HG03064 (cell line): ENCODE measurements around the gene CPS1.

Experiments
- ATAC-seq: cut with Tn5 transposase; IDR thresholded peaks from one replicate; pipeline ENCODE4 v1.9.1; 2021; ENCODE audit warnings: low read depth; ENCODE audit not compliant: unreplicated experiment

The CPS1 gene

DNA sequence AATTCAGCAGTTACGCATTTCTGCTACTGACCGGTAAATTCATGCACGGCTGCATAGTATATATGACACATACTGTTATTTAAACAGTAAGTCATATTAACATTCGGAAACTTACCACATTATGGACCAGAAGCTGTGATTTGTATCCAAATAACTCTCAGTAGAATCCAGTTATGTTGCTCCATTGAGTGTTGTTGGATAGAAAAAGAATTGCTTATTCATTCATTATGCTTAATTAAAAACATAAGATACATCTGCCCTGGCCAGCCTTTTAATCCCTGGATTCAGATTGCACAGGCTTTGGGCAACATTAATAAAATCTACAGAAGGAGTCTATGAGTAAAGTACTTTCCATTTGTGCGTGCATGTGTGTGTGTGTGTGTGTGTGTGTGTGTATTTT, 111.3 kb downstream of the CPS1 start:
- no peak for ATAC-seq

DNA sequence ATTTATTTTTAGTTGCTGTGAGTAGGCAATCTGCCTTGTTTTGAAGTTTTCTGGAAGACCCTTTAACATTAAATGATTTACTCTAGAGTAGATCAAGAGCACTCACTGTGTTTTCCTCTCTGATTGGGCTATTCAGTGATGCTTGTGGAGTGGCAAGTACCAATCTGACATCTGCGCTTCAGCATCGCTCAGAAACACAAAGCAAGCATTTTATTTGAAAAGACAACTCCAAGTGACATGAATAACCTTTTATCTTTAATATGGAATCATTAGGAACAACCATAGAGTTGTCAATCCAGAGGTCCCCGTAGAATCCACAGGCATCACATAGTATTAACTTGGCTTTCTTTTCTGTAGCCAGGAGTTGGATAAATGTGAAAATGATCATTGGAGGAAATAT, 114.7 kb downstream of the CPS1 start:
- ATAC-seq: no peak

GRCh38 chr2:210673117-210673516, 116.7 kb downstream of the CPS1 start:
- no peak for ATAC-seq

GRCh38 chr2:210676067-210676466, 119.7 kb downstream of the CPS1 start:
- ATAC-seq: no peak

GRCh38 chr2:210681491-210681890, 125.1 kb downstream of the CPS1 start:
- no peak for ATAC-seq

- ATAC-seq: no peak
Observed at GRCh38 chr2:210686401-210686800, 130.0 kb downstream of the CPS1 start.

DNA sequence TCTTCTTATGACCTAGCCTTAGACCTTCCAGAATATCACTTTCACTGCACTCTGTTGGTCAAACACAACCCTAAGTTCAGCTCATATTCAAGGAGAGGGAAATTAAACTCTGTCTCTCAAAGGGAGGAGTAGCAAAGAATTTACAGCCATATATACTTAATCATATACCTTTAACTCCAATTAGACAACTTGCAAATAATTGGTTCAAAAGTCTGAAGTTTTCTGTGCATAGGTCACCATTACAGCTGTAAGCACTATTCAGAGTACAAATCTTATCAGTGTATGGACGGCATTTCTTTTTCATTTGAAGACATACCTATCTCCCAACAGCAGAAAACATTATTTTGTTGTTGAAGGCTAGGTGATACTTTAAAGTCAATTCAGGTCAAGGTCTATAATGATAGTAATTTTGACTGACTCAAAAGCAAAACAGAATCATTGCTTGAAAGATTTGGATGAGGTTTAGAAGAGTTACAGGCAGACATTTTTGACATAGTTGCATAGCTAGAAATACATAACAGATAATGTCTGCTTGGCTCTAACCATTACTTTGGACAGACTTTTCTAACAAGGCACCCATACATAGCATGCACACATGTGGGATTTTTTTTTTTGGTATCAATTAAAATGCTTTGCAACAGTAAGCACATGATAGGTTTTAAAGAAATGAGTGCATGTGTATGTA, 131.5 kb downstream of the CPS1 start:
- ATAC-seq: no peak

DNA sequence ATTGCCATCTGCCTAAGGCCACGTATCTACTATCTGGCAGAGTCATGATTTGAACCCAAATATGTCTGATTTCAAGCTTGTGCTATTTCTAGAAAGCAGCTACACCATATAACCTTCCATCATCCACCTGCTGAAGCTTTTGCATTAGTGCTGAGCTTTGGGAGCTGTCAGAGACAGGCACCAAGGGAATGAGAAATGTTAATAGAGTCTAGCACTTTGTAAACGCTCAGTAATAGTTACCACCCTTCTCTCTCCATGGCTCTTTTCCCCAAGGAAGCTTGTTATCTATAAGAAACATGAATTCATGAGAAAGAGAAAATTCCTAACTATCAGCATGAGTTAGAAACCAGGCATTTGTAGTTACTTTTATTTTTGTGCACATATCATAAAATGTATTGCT, 151.5 kb downstream of the CPS1 start:
- no peak for ATAC-seq

DNA sequence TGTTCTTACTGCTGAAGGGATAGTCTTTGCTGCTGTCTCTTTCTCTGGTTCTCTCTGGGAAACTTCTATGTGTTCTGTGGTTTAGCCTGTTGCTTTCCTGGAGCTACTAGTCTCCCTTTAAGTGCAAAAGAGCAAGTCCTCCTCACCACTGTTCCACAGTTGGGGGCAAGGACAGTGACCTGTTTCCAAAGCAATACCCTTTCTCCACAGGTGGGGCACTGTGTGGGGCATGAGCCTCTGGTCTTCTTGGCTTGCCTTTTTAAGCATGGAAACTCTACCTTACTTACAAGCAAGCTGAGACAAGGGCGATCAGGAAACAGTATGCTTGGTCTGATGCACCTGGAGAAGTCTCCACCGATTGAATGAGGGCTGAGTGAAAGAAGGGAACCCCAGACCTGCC, 156.7 kb downstream of the CPS1 start:
- ATAC-seq: no peak

GRCh38 chr2:210715560-210716082, 159.2 kb downstream of the CPS1 start:
- no peak for ATAC-seq

GRCh38 chr2:210718503-210718902, 162.1 kb downstream of the CPS1 start:
- ATAC-seq: no peak

GRCh38 chr2:210722092-210722491, 165.7 kb downstream of the CPS1 start:
- ATAC-seq: no peak

DNA sequence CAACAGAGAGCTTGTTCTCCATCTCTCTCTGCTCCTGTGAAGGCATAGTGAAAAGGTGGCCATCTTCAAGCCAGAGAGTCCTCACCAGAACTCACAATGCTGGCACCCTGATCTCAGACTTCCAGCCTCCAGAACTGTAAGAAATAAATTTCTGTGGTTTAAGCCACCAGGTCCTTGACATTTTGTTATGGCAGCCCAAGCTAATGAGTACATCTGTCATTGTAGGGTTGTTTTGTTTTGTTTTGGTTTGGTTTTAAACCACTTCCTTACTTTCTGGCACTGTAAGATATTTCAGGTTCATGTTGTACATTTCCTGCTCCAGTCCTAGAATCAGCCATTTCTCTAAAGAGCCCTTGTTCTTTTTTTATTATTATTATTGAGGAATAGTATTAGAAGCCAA, 171.2 kb downstream of the CPS1 start:
- ATAC-seq: no peak
